Activated CD8-positive, alpha-beta memory T cell treated with anti-CD3 and anti-CD28 coated beads for 4 hours (primary cell): ENCODE results near the gene GPR21.

Source experiments
- DNase-seq, 2 donors: peaks; one replicate each; pipeline ENCODE4 v3.0.0-alpha.2; 2020; ENCODE audit warnings: low read depth in 2 of 2

GPR21 gene

GRCh38 chr9:123033864-123034601 lies 566 bp downstream of the GPR21 start:
- DNase-seq = no peak

DNA sequence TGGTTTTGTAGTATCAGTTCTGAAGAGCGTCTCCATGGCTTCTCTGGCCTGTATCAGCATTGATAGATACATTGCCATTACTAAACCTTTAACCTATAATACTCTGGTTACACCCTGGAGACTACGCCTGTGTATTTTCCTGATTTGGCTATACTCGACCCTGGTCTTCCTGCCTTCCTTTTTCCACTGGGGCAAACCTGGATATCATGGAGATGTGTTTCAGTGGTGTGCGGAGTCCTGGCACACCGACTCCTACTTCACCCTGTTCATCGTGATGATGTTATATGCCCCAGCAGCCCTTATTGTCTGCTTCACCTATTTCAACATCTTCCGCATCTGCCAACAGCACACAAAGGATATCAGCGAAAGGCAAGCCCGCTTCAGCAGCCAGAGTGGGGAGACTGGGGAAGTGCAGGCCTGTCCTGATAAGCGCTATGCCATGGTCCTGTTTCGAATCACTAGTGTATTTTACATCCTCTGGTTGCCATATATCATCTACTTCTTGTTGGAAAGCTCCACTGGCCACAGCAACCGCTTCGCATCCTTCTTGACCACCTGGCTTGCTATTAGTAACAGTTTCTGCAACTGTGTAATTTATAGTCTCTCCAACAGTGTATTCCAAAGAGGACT lies 1.5 kb downstream of the GPR21 start:
- DNase-seq = no peak

GRCh38 chr9:123035791-123036190 lies 2.3 kb downstream of the GPR21 start:
- no peak for DNase-seq

- no peak for DNase-seq
Measured at GRCh38 chr9:123036893-123037545, 3.6 kb downstream of the GPR21 start.

DNA sequence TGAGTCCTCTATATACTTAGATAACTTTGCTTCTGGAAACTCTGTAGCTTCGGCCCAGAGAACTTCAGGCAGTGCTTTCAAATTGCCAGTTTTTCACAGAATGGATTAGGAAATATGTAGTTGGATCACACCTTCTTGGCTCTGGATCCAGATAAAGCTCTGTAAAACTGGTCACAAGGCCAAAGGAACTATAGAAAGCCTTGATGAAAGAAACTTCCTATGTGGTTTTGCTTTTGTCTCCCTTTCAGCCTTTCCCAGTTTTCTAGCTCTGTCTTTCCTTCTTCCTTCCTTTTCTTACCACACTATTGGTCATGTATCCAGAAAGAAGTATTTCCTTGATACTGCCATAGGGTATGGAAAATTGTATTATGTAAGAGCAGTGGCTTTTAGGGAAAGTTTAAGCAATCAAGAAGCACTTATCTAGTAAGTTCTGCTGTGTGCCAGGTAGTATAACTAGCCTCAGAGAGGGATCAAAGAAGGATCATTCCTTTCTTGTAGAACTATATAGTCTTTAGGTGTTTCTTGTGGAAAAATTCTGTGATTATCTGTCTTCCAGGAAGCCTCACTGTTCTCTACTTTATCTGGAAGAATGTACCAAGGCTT lies 6.3 kb downstream of the GPR21 start:
- no peak for DNase-seq

GRCh38 chr9:123040801-123041200 lies 7.3 kb downstream of the GPR21 start:
- no peak for DNase-seq

DNA sequence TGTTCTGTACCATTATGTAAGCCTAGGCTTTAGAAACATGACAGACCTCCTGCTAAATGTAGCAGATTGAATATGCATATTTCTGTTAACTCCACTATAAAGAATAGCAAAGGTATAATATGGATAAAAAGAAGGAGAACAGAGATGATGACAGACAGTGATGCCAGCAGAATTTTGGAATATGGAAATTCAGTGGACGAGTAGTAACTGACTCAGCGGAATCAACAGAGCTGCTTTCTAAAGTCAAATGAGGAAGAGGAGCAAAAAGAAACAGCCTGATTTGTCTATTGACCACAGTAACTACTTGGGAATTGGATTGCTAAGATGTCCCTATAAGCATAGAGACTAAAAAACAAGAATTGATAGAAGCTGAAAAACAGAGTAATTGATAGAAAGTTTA lies 8.0 kb downstream of the GPR21 start:
- DNase-seq = no peak

DNA sequence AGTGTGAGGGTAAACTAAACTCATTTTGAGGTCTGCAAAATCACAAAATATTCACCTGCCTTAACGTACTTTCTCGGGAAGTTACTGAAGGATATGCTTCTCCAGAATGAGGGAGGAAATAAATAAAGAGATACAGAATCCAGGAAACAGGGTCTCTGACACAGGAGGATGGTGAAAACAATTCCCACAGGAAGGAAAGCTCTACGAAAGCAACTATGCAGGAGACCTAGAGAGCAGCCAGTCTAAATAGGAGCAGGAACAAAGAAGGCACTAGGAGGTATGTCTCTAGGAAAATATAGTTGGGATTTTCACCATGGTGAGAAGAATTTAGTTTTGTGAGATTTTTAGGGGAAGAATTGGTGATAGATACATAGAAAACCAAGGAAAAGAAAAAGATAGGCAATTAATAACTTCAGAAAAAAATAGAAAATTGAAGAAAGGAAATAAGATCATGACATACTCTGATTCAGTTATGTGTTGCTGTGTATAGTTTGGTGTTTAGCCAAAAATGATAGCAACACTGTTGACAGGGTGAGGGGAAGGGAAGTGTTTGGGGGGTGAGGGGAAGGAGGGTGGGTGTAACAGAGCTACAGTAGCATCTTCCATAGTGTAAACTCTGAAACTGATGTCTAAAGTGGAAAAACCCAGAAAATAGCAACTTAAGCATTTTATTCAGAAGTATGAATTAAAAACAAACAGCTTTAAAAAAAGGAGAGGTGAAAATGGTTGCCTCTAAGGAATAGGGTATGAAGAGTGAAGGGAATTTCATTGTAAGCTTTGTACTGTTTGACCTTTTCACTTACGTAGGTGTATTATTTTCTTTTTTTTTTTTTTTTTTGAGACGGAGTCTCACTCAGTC lies 9.8 kb downstream of the GPR21 start:
- DNase-seq = no peak

GRCh38 chr9:123044586-123044985 lies 11.1 kb downstream of the GPR21 start:
- no peak for DNase-seq

DNA sequence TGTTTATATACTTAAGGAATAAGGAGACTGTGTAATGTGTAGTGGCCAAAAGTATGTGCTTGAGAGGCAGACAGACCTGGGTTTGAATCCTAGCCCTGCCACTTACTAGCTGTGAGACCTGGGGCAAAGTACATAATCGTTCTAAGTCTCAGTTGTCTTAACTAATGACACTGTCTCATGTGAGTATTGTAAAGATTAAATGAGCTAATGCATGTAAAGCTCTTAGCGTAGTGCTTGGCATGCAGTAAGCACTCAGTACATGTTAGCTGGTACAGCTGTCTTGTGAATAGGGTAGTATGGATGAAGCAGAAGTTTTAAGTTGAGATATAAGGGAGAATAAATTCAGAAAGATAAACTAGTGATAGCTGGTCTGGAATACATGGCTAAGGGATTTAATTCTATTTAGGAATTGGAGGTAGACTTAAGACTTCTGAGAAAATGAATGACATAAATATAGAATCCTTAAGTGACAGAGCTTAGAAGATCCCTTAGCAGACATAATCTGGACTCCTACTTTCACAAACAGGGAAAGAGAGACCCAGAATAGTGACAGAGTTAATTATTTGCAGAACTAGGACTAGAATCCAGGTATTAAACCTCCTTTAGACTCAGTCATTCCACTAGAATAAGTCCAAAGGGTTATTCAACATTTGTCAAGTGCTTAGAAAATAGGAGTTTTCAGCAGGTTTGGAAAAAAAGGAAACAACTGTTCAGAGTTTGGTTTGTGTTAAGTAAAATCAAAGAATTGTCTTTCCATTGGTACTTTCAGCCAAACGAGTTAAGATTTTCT lies 13.1 kb downstream of the GPR21 start:
- DNase-seq = no peak

DNA sequence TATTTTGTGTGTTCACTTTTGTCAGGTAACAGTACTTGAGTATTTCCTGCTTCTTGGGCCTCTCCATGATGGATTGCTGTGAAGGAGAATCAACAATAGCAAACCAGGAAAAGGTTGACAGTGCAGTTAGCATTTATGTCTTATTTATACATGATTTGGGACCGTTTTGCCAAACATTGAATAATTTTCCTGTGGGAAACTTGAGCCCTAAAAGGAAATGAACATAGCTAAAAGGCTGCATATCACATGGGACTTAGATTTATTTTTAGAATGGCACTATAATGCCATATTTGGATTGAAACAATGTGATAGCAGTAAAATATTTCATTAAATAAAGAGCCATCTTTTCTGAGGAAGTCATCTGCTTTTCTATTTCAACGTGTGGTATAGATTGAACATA lies 15.3 kb downstream of the GPR21 start:
- DNase-seq = no peak

- no peak for DNase-seq
Measured at GRCh38 chr9:123049589-123050222, 16.2 kb downstream of the GPR21 start.

GRCh38 chr9:123053046-123053445 lies 19.6 kb downstream of the GPR21 start:
- no peak for DNase-seq

DNA sequence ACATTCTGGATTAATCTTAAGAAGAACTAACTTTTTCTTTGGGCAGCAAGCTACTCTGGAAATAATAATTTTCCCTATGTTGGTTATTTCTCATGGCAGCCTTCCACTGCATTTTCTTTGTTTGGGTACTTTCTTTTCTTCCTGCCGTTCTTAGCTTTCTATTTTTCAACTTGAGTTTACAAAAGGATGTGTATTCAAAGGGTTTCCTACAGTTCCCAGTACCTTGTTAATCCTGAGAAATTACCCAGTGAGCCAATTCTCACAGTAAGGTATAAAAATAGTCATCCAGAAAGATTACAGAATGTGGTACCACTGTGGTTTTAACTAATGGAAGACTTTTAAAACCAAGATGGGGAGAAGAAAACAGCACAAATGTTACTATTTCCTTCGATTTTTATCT lies 20.2 kb downstream of the GPR21 start:
- no peak for DNase-seq

DNA sequence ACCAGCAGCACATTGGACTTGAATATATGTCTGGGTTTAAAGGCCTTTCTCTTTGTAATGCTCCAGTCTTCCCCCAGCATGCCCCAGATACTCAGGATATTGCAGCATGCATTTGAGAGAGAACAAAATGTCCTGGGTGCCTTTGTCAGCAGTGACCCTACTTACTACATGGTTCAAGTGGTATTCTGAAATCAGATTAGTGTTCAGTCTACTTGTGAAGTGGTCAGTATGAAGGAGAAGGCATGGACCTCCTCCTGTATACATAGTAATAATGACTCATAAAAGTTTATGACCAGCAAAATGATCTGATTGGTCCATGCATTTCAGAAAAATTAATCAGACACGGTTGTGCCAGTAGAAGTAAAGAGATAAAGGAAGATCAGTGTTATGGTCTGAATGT lies 25.4 kb downstream of the GPR21 start:
- no peak for DNase-seq

DNA sequence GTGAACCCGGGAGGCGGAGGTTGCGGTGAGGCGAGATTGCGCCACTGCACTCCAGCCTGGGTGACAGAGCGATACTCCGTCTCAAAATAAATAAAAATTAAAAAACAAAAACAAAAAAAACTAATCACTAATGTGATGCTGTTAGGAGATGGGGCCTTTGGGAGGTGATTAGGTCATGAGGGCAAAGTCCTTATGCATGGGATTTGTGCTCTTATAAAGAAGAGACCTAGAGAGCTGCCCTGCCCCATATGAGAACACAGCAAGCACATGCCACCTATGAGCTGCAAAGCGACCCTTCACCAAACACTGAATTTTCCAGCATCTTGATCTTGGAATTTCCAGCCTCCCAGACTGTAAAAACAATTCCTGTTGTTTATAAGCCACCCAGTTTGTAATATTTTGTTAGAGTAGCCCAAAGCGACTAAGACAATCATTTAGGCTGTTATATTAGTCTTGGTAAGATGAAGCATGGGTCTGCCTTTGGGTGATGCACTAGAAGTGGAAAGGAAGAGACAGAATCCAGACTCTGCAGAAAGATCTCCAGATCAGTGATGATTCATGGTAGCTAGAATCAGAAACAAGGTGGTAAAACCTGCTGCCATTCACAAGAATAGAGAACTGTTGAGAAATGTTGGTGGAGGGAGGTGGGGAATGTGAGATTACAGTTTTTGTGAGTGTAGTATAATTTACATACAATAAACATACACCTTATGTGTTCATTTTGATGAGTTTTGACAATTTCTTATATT lies 26.2 kb downstream of the GPR21 start:
- DNase-seq = no peak

DNA sequence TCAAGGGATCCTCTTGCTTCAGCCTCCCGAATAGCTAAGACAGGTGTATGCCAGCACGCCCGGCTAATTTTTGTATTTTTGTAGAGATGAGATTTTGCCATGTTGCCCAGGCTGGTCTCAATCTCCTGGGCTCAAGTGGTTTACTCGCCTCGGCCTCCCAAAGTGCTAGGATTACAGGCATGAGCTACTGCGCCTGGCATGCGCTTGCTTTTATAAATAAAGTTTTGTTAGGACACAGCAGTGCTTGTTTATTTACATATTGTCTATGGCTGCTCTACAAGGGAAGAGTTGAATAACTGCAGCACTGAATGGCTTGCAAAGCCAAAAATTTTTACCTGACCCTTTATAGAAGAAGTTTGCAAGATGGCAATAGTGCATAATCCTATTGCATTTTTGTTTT lies 27.7 kb downstream of the GPR21 start:
- no peak for DNase-seq

- no peak for DNase-seq
Measured at GRCh38 chr9:123062351-123063176, 29.1 kb downstream of the GPR21 start.

- DNase-seq = no peak
Measured at GRCh38 chr9:123063177-123063598, 29.7 kb downstream of the GPR21 start.
